Measurements from ENCODE around the gene VAV2. TPM values are rescaled to one million over a fixed set of nuclear protein-coding genes. Genes with fewer than 3 reads are reported as not detected.

VAV2 gene
- total RNA-seq, 1 experiment from 2014 or later, result 9.7 TPM

DNA sequence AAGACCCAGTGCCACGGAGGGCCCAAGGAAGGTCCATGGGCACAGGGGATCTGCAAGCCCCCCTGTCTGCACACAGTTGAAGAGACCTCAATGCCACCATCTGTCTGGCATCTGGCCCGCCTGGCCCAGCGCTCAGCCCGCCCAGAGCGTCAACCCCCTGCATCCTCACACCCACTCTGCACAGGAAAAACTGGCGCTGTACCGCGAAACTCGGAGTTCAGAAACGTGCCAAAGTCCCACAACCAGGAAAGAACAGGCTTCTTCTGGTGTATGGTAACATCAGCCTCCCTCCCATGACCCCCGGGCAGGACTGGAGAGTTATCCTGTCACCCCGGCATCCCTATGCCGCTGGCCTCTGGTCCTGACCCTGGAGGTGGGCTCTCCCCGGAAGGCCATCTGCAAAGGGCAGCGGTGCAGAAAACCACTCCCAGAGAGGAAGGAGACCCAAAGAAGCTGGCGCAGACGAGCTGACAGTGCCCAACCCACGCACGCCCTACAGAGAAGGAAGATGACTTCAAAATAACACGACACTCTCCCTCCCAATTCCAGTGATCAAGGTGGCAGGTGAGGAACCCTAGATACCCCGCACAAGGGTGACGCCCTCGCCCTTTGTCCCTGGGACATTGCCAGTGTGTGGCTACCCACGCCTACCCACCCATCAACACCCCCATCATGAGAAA is 18.9 kb downstream of the VAV2 start:
- peaks cover 34% of the 10 kb centered on the region for H4K20me1 ChIP-seq (ENCODE audit: low read length)
- H3K9ac ChIP-seq (ENCODE audit: low read length), result no peak overlapping the region
- BruUV-seq (replicated peaks), result no TSS peak
- no peak overlapping the region for H3K4me2 ChIP-seq (ENCODE audit: low read length)
- intact Hi-C loops (cut with micrococcal nuclease), result no loop called here
- H3K9me2 ChIP-seq (replicated peaks; ENCODE audit: low read length), result no peaks in the 10 kb centered on the region
- H3K4me3 ChIP-seq (ENCODE audit: low read length), result no peak overlapping the region
- no peaks in the 10 kb centered on the region for H3K36me3 ChIP-seq (ENCODE audit: low read depth, low read length)
- H3K27ac ChIP-seq (ENCODE audit: low read length), result no peak overlapping the region
- TF ChIP-seq, protein P1, sequence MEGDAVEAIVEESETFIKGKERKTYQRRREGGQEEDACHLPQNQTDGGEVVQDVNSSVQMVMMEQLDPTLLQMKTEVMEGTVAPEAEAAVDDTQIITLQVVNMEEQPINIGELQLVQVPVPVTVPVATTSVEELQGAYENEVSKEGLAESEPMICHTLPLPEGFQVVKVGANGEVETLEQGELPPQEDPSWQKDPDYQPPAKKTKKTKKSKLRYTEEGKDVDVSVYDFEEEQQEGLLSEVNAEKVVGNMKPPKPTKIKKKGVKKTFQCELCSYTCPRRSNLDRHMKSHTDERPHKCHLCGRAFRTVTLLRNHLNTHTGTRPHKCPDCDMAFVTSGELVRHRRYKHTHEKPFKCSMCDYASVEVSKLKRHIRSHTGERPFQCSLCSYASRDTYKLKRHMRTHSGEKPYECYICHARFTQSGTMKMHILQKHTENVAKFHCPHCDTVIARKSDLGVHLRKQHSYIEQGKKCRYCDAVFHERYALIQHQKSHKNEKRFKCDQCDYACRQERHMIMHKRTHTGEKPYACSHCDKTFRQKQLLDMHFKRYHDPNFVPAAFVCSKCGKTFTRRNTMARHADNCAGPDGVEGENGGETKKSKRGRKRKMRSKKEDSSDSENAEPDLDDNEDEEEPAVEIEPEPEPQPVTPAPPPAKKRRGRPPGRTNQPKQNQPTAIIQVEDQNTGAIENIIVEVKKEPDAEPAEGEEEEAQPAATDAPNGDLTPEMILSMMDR (conservative IDR thresholded peaks at IDR 0.05; ENCODE audit: low read depth, low read length), result no peak
- TF ChIP-seq EZH2 (IDR thresholded peaks at IDR 0.05; ENCODE audit: low read length, unreplicated experiment), result no peak
- no peak for TF ChIP-seq EZH2phosphoT487 (IDR thresholded peaks at IDR 0.05; ENCODE audit: borderline replicate concordance, low read length)
- peaks cover 13% of the 10 kb centered on the region for H3K4me1 ChIP-seq (ENCODE audit: insufficient read depth, low read length)
- H3K27me3 ChIP-seq (ENCODE audit: low read length), result no peaks in the 10 kb centered on the region
- DNase-seq (no peak), ATAC-seq (no peak)
- H3F3A ChIP-seq (ENCODE audit: low read length, unreplicated experiment), result no peaks in the 10 kb centered on the region
- ChIA-PET POLR2A (ENCODE audit: unreplicated experiment) (no interaction called here), CTCF (no interaction called here)
- no peak overlapping the region for H2AFZ ChIP-seq (ENCODE audit: low read length)
- H3K79me2 ChIP-seq (ENCODE audit: low read length), result peaks cover 93% of the 10 kb centered on the region
- H3K9me3 ChIP-seq (ENCODE audit: low read length), result no peaks in the 10 kb centered on the region

DNA sequence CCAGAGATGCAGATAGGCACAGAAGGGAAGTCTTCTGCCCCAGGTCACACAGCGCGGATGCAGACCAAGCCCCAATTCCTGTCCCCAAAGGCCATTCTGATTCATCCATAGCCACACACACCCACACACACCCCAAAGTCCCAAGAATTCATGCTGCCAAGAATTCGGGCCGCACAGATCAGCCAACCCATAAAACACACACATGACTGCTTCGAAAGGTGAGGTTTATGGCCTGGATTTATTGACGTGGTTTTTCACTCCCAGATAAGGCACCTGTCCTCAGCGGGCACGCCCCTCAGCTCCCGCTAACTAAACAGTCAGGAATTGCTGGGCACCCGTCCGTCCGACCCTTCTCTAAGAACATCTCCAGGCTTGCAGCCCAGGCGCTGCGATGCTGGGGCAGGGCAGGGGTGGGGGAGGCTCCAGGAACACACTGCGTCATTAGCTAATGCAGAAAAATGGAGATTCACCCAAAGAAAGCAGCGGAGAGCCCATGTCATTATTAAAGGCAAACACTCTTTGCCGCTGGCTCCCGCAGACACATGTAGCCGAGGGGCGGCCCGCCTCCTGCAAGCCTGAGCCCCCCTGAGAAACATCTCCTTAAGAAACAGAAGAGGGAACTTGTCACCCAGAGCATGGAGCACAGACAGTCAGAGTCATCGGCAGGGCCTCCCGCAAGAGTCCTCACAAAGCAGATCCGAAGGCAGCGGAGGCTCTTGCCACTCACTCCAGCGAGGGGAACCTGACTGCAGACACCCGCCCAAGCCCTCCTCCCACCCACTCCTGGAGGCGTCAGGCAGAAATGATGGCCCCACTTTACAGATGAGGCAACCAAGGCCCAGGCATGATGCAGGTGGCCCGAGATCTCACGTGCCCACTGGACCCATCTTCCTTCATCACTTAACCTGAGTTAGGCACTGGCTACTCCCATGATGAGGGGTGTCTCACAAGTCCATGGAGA is 19.9 kb downstream of the VAV2 start:
- H3K27me3 ChIP-seq (ENCODE audit: low read length), result no peaks in the 10 kb centered on the region
- no peak overlapping the region for H3K27ac ChIP-seq (ENCODE audit: low read length)
- H3F3A ChIP-seq (ENCODE audit: low read length, unreplicated experiment), result no peaks in the 10 kb centered on the region
- intact Hi-C loops (cut with micrococcal nuclease), result no loop called here
- H3K4me1 ChIP-seq (ENCODE audit: insufficient read depth, low read length), result peaks cover 13% of the 10 kb centered on the region
- H3K9me2 ChIP-seq (replicated peaks; ENCODE audit: low read length), result no peaks in the 10 kb centered on the region
- ChIA-PET POLR2A (ENCODE audit: unreplicated experiment) (no interaction called here), CTCF (no interaction called here)
- no peak overlapping the region for H3K9ac ChIP-seq (ENCODE audit: low read length)
- H4K20me1 ChIP-seq (ENCODE audit: low read length), result peaks cover 41% of the 10 kb centered on the region
- DNase-seq, result peak; percentile 58
- no peak for TF ChIP-seq EZH2phosphoT487 (IDR thresholded peaks at IDR 0.05; ENCODE audit: borderline replicate concordance, low read length)
- no peak for TF ChIP-seq EZH2 (IDR thresholded peaks at IDR 0.05; ENCODE audit: low read length, unreplicated experiment)
- BruUV-seq (replicated peaks), result no TSS peak
- no peak overlapping the region for H3K4me3 ChIP-seq (ENCODE audit: low read length)
- ATAC-seq, result peak; percentile 50
- H3K36me3 ChIP-seq (ENCODE audit: low read depth, low read length), result no peaks in the 10 kb centered on the region
- no peak overlapping the region for H2AFZ ChIP-seq (ENCODE audit: low read length)
- H3K4me2 ChIP-seq (ENCODE audit: low read length), result no peak overlapping the region
- no peaks in the 10 kb centered on the region for H3K9me3 ChIP-seq (ENCODE audit: low read length)
- H3K79me2 ChIP-seq (ENCODE audit: low read length), result peaks cover 94% of the 10 kb centered on the region

DNA sequence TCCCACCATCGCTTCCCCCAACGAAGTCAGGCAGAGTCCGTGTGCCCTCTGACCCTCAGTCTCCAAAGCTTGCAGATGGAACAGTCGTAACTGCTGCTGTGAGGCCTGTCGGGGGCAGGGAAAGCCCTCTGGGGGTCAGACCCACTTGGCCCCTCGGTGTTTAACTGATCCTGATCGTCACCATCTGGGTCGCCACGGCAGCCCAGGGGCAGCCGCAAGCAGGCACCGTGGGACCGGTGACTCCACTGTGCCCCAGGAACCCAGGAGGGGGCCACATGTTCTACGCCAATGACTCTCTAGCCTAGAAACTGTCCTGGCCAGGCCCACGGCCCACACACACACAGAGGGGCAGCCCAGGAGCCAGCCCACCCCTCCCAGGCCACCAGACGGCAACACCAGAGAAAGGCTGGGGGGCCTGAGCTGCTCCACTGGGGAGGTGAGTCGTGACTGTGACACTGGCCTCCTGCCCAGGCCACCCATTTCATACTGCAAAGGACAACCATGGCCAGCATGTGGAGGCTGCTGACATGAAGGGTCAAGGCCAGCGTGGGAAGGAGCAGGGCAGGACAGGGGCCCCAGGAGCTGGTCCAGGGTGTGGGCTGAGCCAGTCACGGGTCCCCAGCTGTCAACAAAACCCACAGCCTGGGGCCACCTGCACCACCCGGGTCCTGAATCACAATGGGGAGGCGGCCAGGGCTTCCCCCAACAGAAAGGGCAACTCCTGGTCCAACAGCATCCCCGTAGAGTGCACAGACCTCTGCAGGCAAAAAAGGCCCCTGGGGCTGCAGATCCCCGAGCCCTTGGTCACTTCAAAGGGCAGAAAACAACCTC is 20.8 kb downstream of the VAV2 start:
- Histone ChIP-seq H2AFZ (ENCODE audit: low read length) (no peak overlapping the region), H3K4me2 (ENCODE audit: low read length) (no peak overlapping the region), H3K9me3 (ENCODE audit: low read length) (no peaks in the 10 kb centered on the region), H3K9me2 (replicated peaks; ENCODE audit: low read length) (no peaks in the 10 kb centered on the region), H3K27me3 (ENCODE audit: low read length) (no peaks in the 10 kb centered on the region), H3K9ac (ENCODE audit: low read length) (no peak overlapping the region), H4K20me1 (ENCODE audit: low read length) (peaks cover 42% of the 10 kb centered on the region), H3F3A (ENCODE audit: low read length, unreplicated experiment) (no peaks in the 10 kb centered on the region), H3K79me2 (ENCODE audit: low read length) (peaks cover 95% of the 10 kb centered on the region), H3K4me3 (ENCODE audit: low read length) (no peak overlapping the region), H3K27ac (ENCODE audit: low read length) (no peak overlapping the region), H3K36me3 (ENCODE audit: low read depth, low read length) (no peaks in the 10 kb centered on the region), H3K4me1 (ENCODE audit: insufficient read depth, low read length) (peaks cover 13% of the 10 kb centered on the region)
- ATAC-seq, result no peak; the same call in 1 of the 2 replicates
- BruUV-seq (replicated peaks), result no TSS peak
- ChIA-PET CTCF (no interaction called here), POLR2A (ENCODE audit: unreplicated experiment) (no interaction called here)
- intact Hi-C loops (cut with micrococcal nuclease), result no loop called here
- DNase-seq, result no peak
- TF ChIP-seq, protein P1 (conservative IDR thresholded peaks at IDR 0.05; ENCODE audit: low read depth, low read length), result no peak
- TF ChIP-seq EZH2phosphoT487 (IDR thresholded peaks at IDR 0.05; ENCODE audit: borderline replicate concordance, low read length) (no peak), EZH2 (IDR thresholded peaks at IDR 0.05; ENCODE audit: low read length, unreplicated experiment) (no peak)
